Parathyroid adenoma (tissue), 2 donors: ENCODE data around the gene IQCC.

Experiments
- H2AFZ ChIP-seq: fragments of 300-600 bp; sonication (generic); one replicate; pipeline ENCODE4 v1.7.0; 2017; ENCODE audit warnings: antibody characterized with exemption, mild to moderate bottlenecking
- H3K27ac ChIP-seq: fragments of 300-600 bp; sonication (generic); one replicate; pipeline ENCODE4 v1.7.0; 2017
- H3K27me3 ChIP-seq: fragments of 300-600 bp; sonication (generic); one replicate; pipeline ENCODE4 v1.7.0; 2017; ENCODE audit warnings: low read length; ENCODE audit not compliant: control insufficient read depth, insufficient read depth
- H3K36me3 ChIP-seq: fragments of 300-600 bp; sonication (generic); one replicate; pipeline ENCODE4 v1.7.0; 2017; ENCODE audit warnings: low read length; ENCODE audit not compliant: control insufficient read depth, insufficient read depth
- H3K4me1 ChIP-seq: fragments of 300-600 bp; sonication (generic); one replicate; pipeline ENCODE4 v1.7.0; 2017; ENCODE audit warnings: control low read depth
- H3K4me2 ChIP-seq: fragments of 300-600 bp; sonication (generic); one replicate; pipeline ENCODE4 v1.7.0; 2017; ENCODE audit warnings: low read length
- H3K4me3 ChIP-seq: fragments of 300-600 bp; sonication (generic); one replicate; pipeline ENCODE4 v1.7.0; 2017; ENCODE audit warnings: low read depth, low read length
- H3K79me2 ChIP-seq: fragments of 300-600 bp; sonication (generic); one replicate; pipeline ENCODE4 v1.7.0; 2017; ENCODE audit warnings: control low read depth
- H3K9ac ChIP-seq: fragments of 300-600 bp; sonication (generic); one replicate; pipeline ENCODE4 v1.7.0; 2017; ENCODE audit warnings: mild to moderate bottlenecking
- H3K9me3 ChIP-seq: fragments of 300-600 bp; sonication (generic); one replicate; pipeline ENCODE4 v1.7.0; 2017; ENCODE audit warnings: low read length; ENCODE audit not compliant: control insufficient read depth
- CTCF ChIP-seq: fragments of 300-600 bp; sonication (generic); IDR thresholded peaks from one replicate; pipeline ENCODE4 v1.7.0; 2017; ENCODE audit warnings: antibody characterized with exemption, mild to moderate bottlenecking
- donor health status: primary hyperparathyroidism.

The IQCC gene

DNA sequence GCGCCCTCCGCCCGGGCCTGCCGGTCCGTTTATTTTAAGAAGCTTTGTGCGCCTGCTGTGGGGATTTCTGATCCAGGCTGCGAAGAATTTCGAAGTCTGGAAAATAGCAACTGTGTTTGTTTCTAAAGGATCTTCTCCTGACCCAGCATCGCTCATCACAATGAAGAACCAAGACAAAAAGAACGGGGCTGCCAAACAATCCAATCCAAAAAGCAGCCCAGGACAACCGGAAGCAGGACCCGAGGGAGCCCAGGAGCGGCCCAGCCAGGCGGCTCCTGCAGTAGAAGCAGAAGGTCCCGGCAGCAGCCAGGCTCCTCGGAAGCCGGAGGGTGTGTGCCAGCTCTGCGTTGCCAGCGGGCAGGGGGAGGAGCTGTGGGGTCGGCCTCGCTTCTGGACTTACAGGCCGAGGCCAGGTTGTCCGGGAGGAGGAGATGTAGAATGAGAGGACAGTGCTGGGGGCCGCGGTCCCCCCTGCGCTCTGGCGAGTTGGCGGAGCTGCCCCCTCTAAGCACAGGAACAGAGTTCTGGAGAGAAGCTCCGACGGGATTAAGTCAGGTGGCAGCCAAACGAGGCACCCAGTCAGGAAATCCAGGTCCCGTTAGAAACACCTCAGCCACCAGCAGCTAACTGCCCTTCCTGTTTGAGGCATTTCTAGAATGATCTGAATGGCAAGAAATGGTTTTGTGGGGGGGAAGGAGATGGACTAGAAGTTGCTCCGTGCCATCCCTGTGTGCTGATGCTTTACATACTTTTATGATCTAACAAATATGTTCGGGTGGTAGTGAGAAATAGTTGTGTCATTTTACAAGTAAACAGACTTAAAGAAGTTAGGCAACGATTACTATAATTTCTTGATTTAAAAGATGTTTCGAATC lies 25.0 kb upstream of the IQCC start:
- no peaks in the 10 kb centered on the region for H3K36me3 ChIP-seq
- peak overlapping the region; percentile 95 for H3K4me2 ChIP-seq
- H3K4me1 ChIP-seq, result peaks cover 5% of the 10 kb centered on the region
- H3K4me3 ChIP-seq, result peak overlapping the region; percentile 71
- peak overlapping the region; percentile 87 for H3K27ac ChIP-seq
- H3K27me3 ChIP-seq, result no peaks in the 10 kb centered on the region
- peak overlapping the region; percentile 82 for H2AFZ ChIP-seq
- TF ChIP-seq CTCF, result no peak
- no peaks in the 10 kb centered on the region for H3K9me3 ChIP-seq
- H3K79me2 ChIP-seq, result peaks cover 16% of the 10 kb centered on the region
- no peak overlapping the region for H3K9ac ChIP-seq

- no peaks in the 10 kb centered on the region for H3K9me3 ChIP-seq
- no peaks in the 10 kb centered on the region for H3K27me3 ChIP-seq
- no peaks in the 10 kb centered on the region for H3K36me3 ChIP-seq
- no peak overlapping the region for H3K9ac ChIP-seq
- no peak for TF ChIP-seq CTCF
- H3K79me2 ChIP-seq, result peaks cover 16% of the 10 kb centered on the region
- peaks cover 5% of the 10 kb centered on the region for H3K4me1 ChIP-seq
- H3K4me2 ChIP-seq, result peak overlapping the region; percentile 95
- H2AFZ ChIP-seq, result no peak overlapping the region
- peak overlapping the region; percentile 71 for H3K4me3 ChIP-seq
- no peak overlapping the region for H3K27ac ChIP-seq
These were observed 24.4 kb upstream of the IQCC start for GRCh38 chr1:32181065-32181464.

DNA sequence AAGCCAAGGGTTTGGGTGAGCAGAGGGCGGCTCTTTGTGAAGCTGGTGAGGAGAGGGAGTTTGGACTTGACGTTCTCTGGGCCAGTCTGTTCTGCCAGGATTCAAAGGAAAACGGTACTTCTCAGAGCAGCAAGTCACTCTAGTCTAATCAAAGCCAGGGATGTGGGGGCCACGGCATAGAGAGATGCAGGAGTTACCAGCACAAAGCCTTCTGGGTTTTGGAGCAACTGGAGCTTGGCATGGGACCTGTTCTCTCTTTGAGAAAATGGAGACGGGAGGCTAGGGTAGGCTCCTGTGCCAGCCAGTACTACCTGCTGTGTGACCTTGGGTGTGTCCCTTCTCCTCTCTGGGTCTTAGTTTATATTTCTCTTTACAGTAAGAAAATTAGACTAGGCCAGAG lies 23.9 kb upstream of the IQCC start:
- Histone ChIP-seq H3K9ac (no peak overlapping the region), H3K4me1 (peaks cover 5% of the 10 kb centered on the region), H3K4me2 (no peak overlapping the region), H3K36me3 (no peaks in the 10 kb centered on the region), H3K9me3 (no peaks in the 10 kb centered on the region), H3K4me3 (no peak overlapping the region), H3K27ac (no peak overlapping the region), H2AFZ (no peak overlapping the region), H3K79me2 (peaks cover 16% of the 10 kb centered on the region), H3K27me3 (no peaks in the 10 kb centered on the region)
- no peak for TF ChIP-seq CTCF

- no peak overlapping the region for H3K9ac ChIP-seq
- peaks cover 16% of the 10 kb centered on the region for H3K79me2 ChIP-seq
- H3K27ac ChIP-seq, result no peak overlapping the region
- H3K4me2 ChIP-seq, result no peak overlapping the region
- H3K27me3 ChIP-seq, result no peaks in the 10 kb centered on the region
- H2AFZ ChIP-seq, result no peak overlapping the region
- H3K4me1 ChIP-seq, result peaks cover 5% of the 10 kb centered on the region
- no peak overlapping the region for H3K4me3 ChIP-seq
- no peaks in the 10 kb centered on the region for H3K36me3 ChIP-seq
- H3K9me3 ChIP-seq, result no peaks in the 10 kb centered on the region
- TF ChIP-seq CTCF, result no peak
These were observed 23.4 kb upstream of the IQCC start for GRCh38 chr1:32182060-32182459.

DNA sequence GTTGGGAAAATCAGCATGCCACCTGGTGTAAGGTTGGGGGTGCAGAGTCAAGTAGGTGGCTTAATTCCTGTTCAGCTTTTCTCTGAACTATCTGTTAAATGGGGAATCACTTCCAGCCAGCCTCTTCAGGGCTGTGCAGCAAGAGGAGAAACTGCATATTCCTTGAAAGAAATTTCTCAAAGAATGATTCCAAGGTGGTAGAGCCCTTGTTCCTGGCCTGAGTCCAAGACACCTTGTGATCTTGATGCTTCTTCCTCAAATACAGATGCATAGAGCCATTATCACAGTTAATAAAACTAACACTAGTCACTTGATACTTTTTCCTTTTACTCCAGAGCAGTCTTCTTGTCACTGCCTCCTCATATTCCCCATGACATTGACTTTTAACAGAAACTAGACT lies 20.8 kb upstream of the IQCC start:
- H3K9ac ChIP-seq, result no peak overlapping the region
- no peaks in the 10 kb centered on the region for H3K36me3 ChIP-seq
- TF ChIP-seq CTCF, result no peak

More for the DNA sequence above, 20.8 kb upstream of the IQCC start:
- Histone ChIP-seq H3K27ac (no peak overlapping the region), H3K4me2 (no peak overlapping the region), H3K27me3 (no peaks in the 10 kb centered on the region), H3K4me3 (no peak overlapping the region), H2AFZ (no peak overlapping the region), H3K4me1 (no peaks in the 10 kb centered on the region), H3K9me3 (no peaks in the 10 kb centered on the region), H3K79me2 (peaks cover 16% of the 10 kb centered on the region)
